Non-pigmented ciliary epithelial cell (primary cell): ENCODE results near the gene CAMTA1.

Experiments
- DNase-seq: peaks from one replicate; pipeline ENCODE4 v3.0.0-alpha.2; 2010; ENCODE audit warnings: low read depth

The CAMTA1 gene

DNA sequence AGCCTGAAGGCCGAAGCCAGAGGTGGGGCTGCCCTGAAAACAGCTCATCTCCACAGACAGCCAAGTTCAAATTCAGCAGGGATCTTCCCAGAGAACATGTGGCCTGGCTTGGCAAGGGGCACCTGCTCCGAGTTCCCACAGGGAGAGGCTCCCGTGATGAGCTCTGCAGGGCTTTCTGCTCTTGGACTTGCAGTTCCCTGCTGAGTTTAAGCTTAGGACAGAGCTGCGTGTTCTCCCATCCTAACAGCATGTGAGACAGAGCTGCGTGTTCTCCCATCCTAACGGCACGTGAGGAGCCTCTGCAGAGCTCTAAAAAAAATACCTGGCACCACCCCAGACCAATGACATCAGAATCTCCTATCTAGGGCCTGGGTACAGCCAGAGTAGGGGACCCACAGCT lies 872.8 kb downstream of the CAMTA1 start:
- no peak for DNase-seq

DNA sequence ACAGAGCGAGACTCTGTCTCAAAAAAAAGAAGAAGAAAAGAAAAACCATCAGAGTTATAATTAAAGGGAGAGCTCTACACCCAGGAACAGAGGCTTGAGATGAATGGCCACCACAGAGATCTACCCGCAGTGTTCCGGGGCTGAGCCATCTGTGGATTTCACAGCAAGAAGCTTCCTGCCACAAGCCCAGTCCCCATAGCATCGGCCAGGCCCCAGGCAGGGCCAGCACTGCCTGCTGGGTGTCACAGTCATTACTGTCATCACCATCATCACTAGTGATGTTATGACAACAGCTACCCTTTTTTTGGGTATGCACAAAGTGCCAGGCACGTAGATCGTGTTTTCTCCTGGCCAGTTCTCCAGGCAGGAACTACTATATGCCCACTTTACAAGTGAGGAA lies 874.3 kb downstream of the CAMTA1 start:
- DNase-seq, result no peak

DNA sequence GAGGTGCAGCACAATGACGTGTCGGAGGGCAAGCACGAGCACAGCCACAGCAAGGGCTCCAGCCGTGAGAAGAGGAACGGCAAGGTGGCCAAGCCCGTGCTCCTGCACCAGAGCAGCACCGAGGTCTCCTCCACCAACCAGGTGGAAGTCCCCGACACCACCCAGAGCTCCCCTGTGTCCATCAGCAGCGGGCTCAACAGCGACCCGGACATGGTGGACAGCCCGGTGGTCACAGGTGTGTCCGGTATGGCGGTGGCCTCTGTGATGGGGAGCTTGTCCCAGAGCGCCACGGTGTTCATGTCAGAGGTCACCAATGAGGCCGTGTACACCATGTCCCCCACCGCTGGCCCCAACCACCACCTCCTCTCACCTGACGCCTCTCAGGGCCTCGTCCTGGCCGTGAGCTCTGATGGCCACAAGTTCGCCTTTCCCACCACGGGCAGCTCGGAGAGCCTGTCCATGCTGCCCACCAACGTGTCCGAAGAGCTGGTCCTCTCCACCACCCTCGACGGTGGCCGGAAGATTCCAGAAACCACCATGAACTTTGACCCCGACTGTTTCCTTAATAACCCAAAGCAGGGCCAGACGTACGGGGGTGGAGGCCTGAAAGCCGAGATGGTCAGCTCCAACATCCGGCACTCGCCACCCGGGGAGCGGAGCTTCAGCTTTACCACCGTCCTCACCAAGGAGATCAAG lies 878.3 kb downstream of the CAMTA1 start:
- DNase-seq, result no peak

DNA sequence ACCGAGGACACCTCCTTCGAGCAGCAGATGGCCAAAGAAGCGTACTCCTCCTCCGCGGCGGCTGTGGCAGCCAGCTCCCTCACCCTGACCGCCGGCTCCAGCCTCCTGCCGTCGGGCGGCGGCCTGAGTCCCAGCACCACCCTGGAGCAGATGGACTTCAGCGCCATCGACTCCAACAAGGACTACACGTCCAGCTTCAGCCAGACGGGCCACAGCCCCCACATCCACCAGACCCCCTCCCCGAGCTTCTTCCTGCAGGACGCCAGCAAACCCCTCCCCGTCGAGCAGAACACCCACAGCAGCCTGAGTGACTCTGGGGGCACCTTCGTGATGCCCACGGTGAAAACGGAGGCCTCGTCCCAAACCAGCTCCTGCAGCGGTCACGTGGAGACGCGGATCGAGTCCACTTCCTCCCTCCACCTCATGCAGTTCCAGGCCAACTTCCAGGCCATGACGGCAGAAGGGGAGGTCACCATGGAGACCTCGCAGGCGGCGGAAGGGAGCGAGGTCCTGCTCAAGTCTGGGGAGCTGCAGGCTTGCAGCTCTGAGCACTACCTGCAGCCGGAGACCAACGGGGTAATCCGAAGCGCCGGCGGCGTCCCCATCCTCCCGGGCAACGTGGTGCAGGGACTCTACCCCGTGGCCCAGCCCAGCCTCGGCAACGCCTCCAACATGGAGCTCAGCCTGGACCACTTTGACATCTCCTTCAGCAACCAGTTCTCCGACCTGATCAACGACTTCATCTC lies 879.1 kb downstream of the CAMTA1 start:
- no peak for DNase-seq

DNA sequence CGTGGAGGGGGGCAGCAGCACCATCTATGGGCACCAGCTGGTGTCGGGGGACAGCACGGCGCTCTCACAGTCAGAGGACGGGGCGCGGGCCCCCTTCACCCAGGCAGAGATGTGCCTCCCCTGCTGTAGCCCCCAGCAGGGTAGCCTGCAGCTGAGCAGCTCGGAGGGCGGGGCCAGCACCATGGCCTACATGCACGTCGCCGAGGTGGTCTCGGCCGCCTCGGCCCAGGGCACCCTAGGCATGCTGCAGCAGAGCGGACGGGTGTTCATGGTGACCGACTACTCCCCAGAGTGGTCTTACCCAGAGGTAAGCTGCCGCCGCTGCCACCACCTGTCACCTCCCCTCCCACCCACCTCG lies 879.6 kb downstream of the CAMTA1 start:
- DNase-seq, result no peak

DNA sequence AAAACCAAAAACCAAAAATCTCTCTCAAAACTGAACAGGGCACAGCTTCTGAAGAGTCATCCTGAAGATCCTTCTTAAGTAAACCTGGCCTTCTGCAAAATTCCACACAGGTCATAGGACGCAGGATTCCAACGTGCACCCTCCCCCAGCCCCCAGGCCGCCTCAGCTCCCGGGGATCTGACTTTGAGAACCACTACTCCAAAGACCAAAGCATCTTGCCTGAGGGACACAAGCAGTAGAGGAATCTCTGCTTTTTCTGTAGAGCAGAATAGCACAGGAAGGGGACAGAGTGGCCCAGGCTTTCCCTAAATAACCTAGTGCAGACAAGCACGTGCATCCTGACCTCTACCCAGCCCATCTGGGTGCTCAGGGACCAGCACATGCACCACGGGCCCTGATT lies 881.0 kb downstream of the CAMTA1 start:
- no peak for DNase-seq

DNA sequence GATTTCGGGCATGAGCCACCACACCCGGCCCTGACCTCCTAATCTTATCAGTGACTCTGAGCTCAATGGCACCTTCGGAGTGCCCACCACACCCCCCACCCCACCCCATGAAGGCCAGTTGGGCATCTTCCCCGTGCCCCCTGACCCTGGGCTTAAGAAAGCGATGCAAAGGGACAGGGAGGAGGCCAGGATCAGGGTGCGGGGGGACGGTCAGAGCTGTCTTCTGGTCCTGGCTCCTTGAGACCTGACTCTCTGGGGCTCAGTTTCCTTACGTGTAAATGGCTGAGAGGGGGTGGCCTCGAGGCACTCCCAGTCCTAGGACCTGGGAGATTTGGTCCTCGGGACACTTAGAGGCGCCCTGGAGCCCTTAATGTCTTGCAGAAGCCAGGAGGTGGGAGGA lies 881.9 kb downstream of the CAMTA1 start:
- no peak for DNase-seq

DNA sequence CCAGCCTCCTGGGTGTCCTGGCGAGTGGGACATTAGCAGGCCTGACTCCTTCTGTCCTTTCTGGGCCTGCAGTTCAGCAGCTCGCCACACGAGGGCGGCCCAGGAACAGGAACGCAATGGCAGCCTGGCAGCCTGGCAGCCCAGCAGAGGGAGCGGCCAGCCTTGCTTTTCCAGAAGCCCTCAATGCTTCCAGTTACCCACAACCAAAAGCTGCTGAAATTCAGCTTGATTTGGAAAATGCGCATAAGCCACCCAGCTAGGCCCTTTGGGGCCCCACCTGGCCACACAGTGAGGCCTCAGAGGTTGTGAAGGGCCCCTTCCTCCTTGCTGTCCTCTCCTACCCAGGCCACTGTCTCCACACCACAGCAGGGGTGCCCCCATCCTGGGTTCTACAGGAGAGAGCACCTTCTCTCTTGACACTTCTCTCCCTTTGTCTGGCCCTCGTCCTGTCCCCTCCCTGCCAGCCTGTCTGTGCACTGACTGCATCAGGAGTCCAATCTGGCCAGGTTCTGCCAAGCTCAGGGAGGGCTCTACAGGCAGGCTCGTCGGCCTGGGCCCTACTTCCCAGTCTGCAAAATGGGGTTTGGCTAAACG lies 882.5 kb downstream of the CAMTA1 start:
- DNase-seq, result peak; percentile 34

DNA sequence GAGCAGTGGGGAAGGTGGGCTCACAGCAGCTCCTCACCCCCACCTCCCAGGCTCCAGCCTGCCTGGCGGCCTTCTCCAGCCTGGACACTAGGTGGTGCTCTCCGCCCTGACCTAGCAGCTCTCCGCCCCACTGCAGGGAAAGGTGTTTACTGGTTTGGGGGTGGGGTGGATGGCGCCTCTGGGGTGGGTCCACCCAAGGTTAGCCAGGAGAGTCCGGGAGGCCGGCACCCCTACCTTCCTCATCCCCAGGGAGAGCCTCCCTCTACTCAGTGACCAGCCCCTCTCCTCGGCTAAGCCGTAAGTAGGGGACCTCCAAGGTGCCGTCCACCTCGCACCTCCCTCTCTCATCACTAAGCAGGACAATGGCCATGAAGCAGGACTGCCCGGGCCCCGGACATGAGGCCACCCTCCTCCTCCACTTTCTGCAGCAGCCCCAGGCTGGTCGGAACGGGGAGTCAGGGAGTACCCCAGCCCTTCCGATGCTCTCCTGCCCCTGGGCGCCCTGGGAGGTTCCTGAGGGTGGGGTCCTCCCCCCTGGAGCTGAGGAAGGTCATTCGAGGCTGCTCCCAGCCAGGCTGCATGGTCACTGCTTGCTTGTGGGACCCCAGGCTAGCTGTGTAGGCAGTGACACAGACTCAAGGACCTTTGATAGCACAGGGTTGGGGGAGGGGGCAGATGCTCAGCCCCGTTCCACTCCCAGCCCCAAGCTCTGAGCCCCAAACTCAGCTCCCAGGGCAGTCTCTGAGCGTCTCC lies 884.5 kb downstream of the CAMTA1 start:
- DNase-seq, result no peak

DNA sequence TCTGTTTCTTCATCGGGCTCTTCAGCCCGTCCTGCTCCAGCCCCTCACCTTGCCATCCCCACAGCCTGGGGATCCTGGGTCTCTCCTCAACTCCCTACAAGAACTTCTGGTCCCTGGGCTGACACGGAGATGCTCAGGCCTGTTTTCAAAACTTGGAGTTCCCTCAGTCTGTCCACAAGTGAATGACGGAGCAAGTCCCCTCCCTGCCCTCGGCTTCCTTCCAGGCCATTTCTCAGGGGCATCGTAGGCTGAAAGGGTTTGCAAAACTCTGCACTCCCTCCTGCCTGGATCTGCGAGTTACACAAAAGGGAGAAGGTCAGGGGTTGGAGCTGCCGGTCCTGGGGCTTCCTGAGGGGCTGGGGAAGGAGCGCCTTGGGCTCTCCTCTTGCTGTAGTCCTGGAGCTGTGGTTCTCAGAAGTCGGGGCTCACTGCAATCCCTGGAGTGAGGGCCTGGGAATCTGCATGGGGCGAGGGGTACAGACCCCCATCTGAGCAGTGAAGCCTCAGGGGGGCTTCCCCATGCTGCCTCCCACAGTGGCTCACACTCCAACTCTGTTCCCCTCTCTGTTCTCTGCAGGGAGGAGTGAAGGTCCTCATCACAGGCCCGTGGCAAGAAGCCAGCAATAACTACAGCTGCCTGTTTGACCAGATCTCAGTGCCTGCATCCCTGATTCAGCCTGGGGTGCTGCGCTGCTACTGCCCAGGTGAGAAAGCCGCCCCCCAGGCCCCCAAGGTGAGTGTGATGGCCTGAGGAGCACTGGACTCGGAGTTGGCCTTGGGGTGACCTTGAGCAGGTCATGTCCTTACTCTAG lies 885.3 kb downstream of the CAMTA1 start:
- no peak for DNase-seq

DNA sequence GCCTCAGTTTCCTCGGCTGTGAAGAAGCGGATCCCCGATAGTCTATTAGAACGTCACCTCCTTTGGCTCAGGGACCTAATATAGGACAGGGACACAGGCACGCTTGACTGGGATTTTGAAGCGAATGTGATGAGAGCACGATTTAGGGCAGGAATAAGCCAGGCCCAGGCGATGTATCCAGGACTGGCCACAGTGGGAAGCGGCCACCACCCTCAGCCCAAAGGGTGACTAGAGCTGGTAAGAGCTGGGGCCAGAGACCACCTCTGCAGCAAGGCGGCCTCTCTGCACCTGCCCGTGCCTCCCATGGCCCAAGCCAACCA lies 885.9 kb downstream of the CAMTA1 start:
- no peak for DNase-seq

DNA sequence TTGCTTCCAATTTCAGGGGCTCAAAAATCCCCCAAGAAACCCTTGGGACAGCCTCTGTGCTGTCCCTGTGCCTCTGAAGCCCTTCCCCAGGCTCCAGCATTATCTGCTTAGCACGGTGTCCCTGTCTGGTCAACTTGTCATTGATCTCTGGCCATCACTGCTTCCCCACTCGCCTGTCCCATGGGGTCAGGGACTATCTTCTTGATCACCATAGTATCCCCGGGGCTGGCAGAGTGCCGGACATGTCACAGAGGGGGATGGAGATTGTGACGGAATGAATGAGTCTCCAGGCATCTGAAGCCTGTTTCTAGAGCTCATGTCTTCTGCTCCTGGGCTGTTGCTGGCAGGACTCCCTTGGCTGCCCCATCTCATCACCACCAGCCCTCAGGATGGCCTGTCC lies 886.4 kb downstream of the CAMTA1 start:
- no peak for DNase-seq

DNA sequence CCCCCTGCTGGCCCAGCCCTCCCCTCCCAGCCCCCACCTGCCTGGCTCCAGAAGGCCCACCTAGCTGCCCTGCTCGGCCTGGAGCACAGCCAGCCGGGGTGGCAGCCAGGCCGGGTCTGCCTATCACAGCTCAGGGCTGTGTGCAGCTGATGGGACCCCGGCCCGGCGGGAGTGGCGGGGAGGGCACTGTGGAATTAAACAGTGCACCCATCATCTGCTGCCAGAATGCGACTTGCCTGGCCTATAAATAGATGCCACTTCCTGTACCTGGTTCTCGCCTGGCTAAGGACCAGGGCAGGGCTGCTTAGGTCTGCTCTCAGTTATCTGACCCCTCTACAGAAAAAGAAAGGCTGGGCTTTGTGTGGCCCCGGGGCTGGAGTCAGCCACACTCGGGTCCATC lies 887.6 kb downstream of the CAMTA1 start:
- DNase-seq, result no peak

DNA sequence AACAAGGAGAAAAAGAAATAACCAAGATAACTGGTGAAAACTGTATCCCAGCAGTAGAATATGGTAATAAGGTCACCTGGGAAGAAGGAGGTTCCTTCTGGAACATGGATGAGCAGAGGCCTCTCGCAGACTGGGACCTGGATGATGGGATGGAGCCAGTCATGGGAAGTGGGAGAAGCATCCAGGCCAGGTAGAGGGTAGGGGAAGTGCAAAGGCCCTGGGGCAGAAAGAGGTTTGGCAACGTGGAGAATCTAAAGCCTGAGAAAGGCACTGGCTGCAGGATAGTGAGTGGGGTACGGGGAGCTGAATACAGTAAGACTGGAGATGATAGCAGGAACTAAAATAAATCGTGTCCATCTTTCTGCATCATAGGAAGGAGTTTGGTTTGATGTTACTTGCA lies 889.7 kb downstream of the CAMTA1 start:
- no peak for DNase-seq

DNA sequence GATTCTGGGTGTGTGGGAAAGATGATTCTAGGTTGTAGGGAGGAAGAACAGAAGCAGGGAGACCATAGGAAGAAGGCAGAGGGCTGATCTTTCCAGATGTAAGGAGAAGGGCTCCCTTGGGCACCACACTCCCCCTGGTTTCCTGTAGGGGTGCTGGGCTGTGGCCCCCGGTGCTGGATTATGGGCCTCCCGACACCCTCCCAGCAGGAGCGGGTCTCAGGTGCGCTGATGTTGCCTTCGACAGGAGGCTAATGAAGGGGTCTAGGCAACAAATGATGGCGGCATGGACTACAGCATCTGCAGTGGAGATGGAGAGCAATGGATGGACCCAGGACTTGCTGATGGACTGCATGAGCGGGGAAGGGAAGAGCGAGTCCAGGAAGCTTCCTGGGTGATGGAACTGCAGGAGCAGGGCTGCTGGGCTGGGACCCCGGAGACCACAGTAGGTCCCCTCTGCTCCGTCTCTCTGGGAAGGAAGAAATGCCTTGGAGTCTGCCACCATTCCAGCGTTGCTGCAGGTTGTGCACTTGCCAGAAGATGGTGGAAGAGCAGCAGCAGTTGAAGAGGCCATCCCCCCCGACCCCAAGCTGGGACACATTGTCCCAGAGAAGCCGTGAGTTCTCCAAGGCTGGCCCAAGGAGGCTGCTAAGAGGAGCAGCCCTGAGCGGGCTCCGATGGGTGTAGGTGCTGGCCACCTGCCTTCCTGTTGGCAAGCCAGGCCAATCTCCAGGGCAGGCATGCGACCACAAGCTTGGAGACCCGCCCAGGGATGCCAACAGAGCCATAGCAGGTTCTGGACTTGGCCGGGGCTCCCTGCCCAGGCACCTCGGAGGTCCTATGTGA lies 890.4 kb downstream of the CAMTA1 start:
- DNase-seq, result no peak

DNA sequence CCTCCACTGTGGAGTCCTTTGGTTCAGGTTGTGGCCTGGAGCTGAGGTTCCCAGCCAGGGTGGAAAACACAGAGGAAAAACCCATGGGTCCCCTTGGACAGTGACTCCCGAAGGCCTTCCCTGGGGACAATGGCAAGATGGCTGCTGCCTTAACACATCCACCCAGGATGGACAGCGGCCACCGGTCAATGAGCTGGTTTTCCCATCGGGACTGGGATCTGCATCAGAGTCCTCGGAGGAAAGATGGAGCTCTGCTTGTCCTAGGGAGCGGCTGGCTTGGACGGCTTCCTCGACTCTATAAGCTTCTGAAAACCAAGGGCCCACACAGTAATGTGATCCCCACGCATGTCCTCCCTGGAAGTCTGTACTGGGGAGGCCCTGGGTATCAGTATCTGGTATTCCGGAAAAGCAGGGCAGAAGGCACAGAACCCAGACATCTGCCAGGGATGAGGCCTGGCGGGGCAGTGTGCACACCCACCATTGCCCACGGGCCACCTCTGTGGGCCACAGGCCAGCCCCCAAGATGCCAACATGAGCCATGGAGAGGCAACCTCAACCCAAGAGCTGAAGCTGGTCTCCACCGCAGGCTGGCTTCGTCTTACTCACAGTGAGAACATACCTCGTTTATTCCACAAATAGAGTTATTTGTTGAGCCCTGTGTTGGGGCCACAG lies 891.2 kb downstream of the CAMTA1 start:
- no peak for DNase-seq

DNA sequence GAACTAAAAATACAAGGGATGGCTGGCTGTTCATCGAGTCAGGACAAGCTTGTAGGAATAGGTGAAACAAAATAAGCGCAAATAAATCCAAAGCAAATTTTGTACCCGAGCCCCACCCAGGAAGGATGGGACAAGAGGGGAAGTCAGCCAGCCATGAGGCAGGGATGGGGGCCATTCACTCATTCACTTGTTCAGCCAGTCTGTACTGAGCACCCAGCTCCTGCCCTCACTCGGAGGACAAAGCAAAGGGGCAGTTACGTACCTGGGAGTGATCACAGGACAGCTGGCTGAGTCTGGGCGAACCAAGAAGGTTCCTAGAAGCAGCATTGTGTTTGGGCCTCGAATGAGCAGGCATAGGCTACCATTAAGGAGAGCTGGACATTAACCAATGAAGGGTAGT lies 891.9 kb downstream of the CAMTA1 start:
- no peak for DNase-seq

DNA sequence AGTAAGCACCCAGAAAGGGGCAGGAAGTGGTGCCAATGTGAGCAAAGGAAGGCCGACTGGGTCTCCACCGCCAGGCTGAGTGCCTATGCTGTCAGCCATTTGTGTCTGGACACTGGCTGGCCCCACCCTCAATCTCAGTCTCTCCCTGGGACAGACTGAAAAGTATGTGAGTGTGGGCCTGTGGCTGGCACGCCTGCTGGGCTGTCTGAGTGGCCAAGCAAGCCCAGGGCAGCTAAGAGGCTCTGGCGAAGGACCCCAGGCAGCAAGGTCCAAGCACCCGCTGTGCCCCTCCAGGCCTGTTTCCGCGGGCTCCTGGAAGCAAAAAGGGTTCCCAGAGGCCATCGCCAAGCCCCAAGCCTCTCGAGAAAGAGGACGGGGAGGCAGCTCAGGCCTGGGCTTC lies 892.6 kb downstream of the CAMTA1 start:
- no peak for DNase-seq

DNA sequence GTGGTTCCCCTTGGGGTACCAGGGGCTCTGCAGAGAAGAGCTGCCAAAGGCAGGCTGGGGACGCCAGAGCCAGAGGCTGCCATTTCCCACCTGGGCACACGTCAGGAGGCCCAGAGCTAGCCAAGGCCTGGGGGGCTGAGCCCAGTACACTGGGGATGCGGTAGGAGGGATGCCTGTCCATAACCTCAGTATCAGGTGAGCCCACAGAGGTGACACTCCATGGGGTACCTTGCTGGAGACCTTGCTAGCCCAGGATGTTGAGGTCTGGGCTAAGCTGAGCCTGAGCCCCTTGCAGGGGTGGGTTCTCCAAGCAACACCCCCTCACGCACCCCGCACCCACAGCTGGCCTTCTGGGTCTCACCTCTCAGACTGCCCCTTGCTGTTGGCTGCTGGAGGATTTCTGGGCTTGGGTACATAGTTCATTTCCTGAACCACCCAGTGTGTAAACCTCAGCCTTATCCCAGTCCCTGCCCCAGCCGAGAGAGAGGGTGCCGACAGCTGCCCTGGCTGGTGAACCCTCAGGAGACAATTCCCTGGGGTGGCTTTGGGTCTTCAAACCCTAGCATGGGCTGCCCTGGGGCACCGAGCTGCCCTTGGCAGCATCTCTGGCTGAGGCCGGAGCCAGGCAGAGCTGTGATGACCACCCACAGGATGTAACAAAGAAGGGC lies 893.4 kb downstream of the CAMTA1 start:
- no peak for DNase-seq
